ENCODE results near the gene FGR.

Gene FGR

DNA sequence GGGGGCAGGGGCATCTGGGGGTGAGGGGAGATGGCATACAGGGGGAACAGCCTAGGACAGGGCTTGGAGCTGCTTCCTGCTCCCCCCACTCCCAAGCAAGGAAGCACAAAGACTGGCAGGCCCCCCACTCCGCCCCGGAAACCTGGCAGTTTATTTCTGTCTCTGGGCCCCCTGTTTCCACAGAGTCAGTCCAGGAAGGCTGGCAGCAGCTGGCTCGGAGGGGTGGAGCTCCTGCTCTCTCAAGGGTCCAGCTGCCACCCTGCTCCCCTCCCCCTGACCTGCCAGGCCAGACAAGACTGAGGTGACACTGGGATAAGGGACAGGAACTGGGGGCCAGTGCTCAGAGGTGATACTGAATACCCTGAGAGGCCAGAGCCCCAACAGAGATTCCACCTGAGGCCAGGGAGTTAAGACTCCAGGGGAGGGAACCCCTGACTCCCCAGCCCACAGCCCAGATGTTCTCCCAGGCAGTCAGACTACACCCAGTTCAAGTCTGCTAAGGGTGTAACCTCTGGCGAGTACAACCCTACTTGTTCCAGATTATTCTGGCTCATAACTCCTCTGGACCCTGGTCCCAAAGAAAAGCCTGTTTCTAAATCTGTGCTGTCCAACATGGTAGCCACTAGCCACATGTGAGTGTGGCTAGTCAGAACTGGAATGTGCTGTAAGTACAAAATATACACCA lies 57.3 kb downstream of the FGR start:
- peak overlapping the region; percentile 48; the same call in 1 of the 2 replicates for H3K27ac ChIP-seq
- H3K27me3 ChIP-seq (ENCODE audit: insufficient read depth, low read depth, severe bottlenecking) = no peaks in the 10 kb centered on the region
- H3K9me3 ChIP-seq (ENCODE audit: severe bottlenecking) = no peaks in the 10 kb centered on the region
- DNase-seq = no peak
- peaks cover 4% of the 10 kb centered on the region; the same call in 1 of the 2 replicates for H3K36me3 ChIP-seq
- TF ChIP-seq, protein P1, sequence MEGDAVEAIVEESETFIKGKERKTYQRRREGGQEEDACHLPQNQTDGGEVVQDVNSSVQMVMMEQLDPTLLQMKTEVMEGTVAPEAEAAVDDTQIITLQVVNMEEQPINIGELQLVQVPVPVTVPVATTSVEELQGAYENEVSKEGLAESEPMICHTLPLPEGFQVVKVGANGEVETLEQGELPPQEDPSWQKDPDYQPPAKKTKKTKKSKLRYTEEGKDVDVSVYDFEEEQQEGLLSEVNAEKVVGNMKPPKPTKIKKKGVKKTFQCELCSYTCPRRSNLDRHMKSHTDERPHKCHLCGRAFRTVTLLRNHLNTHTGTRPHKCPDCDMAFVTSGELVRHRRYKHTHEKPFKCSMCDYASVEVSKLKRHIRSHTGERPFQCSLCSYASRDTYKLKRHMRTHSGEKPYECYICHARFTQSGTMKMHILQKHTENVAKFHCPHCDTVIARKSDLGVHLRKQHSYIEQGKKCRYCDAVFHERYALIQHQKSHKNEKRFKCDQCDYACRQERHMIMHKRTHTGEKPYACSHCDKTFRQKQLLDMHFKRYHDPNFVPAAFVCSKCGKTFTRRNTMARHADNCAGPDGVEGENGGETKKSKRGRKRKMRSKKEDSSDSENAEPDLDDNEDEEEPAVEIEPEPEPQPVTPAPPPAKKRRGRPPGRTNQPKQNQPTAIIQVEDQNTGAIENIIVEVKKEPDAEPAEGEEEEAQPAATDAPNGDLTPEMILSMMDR (IDR thresholded peaks at IDR 0.05; ENCODE audit: low read depth, low read length) = no peak
- no peak overlapping the region for H3K4me3 ChIP-seq (ENCODE audit: low read depth, low read length)

DNA sequence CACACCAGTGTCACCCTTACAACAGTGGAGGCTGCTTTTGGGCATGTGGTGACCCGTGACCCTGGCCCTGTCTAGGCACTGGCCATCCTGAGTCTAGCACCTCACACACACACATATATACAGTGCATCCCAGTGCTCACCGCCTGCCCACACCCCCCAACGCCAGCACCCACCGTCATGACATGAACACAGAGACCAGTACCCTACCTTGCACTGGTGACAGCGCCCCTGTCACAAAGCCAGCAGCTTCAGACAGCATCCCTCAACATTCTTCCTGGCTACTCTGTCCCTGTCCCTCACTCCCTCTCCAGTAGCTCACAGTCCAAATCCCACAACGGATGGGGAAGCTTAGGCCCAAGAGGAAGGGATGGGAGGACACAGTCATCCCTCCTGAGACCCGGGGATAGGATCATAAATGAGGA lies 58.2 kb downstream of the FGR start:
- Histone ChIP-seq H3K27ac (peak overlapping the region; percentile 48), H3K27me3 (ENCODE audit: insufficient read depth, low read depth, severe bottlenecking) (no peaks in the 10 kb centered on the region), H3K36me3 (no peaks in the 10 kb centered on the region), H3K9me3 (ENCODE audit: severe bottlenecking) (no peaks in the 10 kb centered on the region), H3K4me3 (ENCODE audit: low read depth, low read length) (no peak overlapping the region)
- DNase-seq = no peak
- TF ChIP-seq, protein P1 (IDR thresholded peaks at IDR 0.05; ENCODE audit: low read depth, low read length) = no peak

DNA sequence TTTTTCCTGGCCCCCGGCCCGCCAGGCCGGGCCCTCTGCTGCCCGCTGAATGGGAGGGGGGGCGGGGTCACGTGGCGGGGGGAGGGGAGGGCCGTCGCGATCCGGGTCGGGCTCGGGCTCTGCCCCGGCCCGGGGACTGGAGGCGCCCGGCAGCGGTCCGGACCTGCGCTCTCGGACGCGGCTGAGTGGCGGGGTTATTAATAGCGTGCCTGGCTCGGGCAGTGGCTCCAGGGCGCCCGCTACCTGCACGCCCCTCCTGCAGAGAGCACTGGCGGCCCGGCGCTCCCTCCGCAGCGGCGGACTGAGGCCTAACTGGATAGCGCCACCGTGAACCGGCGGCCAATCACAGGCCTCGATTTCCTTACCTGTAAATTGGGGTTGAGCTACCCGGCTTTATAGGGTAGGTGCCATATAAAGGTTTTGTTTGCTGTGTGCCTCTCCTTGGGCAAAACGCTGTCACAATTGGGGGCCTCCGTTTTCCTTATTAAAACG lies 59.1 kb downstream of the FGR start:
- Histone ChIP-seq H3K36me3 (no peaks in the 10 kb centered on the region), H3K27ac (no peak overlapping the region), H3K4me3 (ENCODE audit: low read depth, low read length) (no peak overlapping the region), H3K9me3 (ENCODE audit: severe bottlenecking) (no peaks in the 10 kb centered on the region), H3K27me3 (ENCODE audit: insufficient read depth, low read depth, severe bottlenecking) (no peaks in the 10 kb centered on the region)
- TF ChIP-seq, protein P1 (IDR thresholded peaks at IDR 0.05; ENCODE audit: low read depth, low read length) = no peak
- DNase-seq = no peak

DNA sequence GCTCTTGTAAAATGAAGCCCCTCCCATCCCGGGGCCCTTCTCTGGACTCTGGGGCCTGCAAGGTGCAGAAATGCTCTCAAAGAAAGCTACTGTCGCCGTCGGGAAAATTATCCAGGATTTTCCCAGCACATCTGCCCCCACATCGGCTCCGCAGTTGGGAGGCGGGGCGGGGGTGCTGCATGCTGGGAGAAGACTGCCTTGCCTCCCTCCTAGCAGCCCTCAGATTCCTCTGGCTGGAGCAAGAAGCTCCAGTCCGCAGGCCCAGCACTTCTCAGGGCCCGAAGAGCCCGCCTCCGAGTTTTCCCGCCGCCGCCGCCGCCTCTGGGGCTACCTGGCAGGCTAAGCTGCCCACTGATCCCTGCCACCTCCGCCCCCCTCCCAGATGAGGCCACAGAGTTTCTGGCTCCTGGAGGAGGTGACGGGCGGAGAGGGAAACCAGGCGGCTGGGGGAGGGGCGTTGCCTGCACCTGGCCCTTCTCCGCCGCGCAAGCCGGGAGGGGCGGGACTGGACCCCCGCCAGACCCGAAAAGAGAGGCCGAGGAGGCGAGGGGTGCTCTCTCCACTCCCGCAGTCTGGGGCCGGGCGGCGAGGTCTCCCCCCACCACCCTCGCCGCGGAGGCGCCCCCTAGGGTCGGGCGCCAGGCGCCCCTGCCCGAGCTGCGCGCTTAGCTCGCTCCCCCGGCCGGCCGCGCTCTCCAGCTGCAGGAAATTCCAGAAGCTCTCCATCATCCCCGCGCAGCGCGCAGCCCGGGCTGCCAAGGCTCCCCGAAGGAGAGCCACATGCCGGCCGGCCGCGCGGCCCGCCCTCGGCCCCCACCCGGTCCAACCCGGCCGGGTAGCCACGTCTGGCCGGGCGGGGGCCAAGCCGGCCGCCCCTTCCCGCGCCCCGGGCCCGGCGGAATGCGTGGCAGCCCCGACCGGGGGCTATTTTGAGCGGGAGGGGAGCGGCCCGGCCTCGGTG lies 59.8 kb downstream of the FGR start:
- DNase-seq = peak; percentile 91

DNA sequence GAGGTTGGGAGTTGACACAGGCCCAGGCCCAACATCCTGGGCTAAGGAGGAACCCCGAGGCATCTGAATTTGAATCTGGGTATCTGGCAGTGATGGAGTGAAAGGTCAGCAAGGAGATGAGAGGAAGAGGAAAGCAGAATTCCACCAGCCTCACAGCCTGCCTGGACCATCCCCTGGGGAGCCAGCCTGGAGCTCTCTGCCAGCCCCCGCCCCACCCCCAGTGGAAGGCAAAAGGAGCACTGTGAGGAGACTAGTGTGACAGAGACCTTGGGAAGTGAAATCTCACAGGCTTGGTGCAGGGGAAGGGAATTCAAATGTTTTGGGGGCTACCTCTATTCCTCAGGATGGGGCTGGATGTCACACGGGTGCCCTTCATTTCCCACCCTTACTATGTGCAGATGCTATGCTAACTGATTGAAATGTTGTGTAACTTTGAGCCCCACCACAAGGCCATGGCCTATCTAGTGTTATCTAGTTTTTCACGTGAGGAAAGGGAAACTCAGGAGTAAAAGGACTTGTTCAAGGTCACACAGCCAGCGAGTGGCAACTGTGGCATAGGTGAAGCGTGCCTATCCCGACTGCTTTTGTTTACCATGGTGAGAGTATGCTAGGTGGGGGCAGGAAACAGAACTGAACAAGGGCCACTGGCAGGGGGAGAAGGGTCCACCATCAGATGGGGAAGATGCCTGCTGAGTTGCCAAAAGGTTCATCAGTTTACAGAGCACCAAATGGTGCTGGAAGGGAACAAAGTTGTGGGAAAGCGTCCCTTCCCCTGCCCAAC lies 60.8 kb downstream of the FGR start:
- no peaks in the 10 kb centered on the region for H3K27me3 ChIP-seq (ENCODE audit: insufficient read depth, low read depth, severe bottlenecking)
- H3K27ac ChIP-seq = peak overlapping the region; percentile 83
- no peaks in the 10 kb centered on the region for H3K9me3 ChIP-seq (ENCODE audit: severe bottlenecking)
- TF ChIP-seq, protein P1 (IDR thresholded peaks at IDR 0.05; ENCODE audit: low read depth, low read length) = no peak
- no peaks in the 10 kb centered on the region for H3K36me3 ChIP-seq
- no peak for DNase-seq
- H3K4me3 ChIP-seq (ENCODE audit: low read depth, low read length) = no peak overlapping the region

More for the DNA sequence above, 59.8 kb downstream of the FGR start:
- Histone ChIP-seq H3K36me3 (no peaks in the 10 kb centered on the region), H3K4me3 (ENCODE audit: low read depth, low read length) (peak overlapping the region; percentile 9), H3K27me3 (ENCODE audit: insufficient read depth, low read depth, severe bottlenecking) (no peaks in the 10 kb centered on the region), H3K9me3 (ENCODE audit: severe bottlenecking) (no peaks in the 10 kb centered on the region), H3K27ac (peak overlapping the region; percentile 83)
- TF ChIP-seq, protein P1 (IDR thresholded peaks at IDR 0.05; ENCODE audit: low read depth, low read length) = 0 out of 2 replicates have a peak, but pooled peaks have one; percentile 27
